Type B pancreatic cell (in vitro differentiated cells): Measurements from ENCODE around the gene RPE. TPM values are rescaled to one million over a fixed set of nuclear protein-coding genes. Genes with fewer than 3 reads are reported as not detected.

ENCODE experiments used
- DNase-seq: peaks from one replicate; pipeline ENCODE4 v3.0.0; 2021; ENCODE audit warnings: mixed read lengths; ENCODE audit not compliant: unreplicated experiment; ENCODE audit errors: extremely low spot score
- H3K27ac Mint-ChIP-seq: 2 replicates; pipeline ENCODE4 v1.8.0; 2021; ENCODE audit warnings: mild to moderate bottlenecking, mixed read lengths
- H3K27me3 Mint-ChIP-seq: 2 replicates; pipeline ENCODE4 v1.8.0; 2021; ENCODE audit warnings: mixed read lengths
- H3K36me3 Mint-ChIP-seq: 2 replicates; pipeline ENCODE4 v1.8.0; 2021; ENCODE audit warnings: mixed read lengths
- H3K4me1 Mint-ChIP-seq: one replicate; pipeline ENCODE4 v1.8.0; 2021; ENCODE audit warnings: mixed read lengths; ENCODE audit not compliant: unreplicated experiment
- H3K4me3 Mint-ChIP-seq: 2 replicates; pipeline ENCODE4 v1.8.0; 2021; ENCODE audit warnings: mild to moderate bottlenecking, mixed read lengths
- H3K9me3 Mint-ChIP-seq: 2 replicates; pipeline ENCODE4 v1.8.0; 2021; ENCODE audit warnings: mixed read lengths
- CTCF ChIP-seq: fragments of 200-600 bp; sonication (generic); conservative IDR thresholded peaks from 2 replicates; pipeline ENCODE4 v1.5.0; 2021; ENCODE audit warnings: antibody characterized with exemption, mild to moderate bottlenecking
- total RNA-seq: library from RNA; stranded (reverse); gene quantifications from 2 replicates; pipeline ENCODE4 v1.2.1, GENCODE V29; 2021; ENCODE audit warnings: low replicate concordance

RPE gene
- total RNA-seq, 1 donor from 2014 or later = 53.7 TPM

- Mint-ChIP-seq H3K27me3 (no peaks in the 10 kb centered on the region), H3K36me3 (no peaks in the 10 kb centered on the region)
These were observed 36.7 kb upstream of the RPE start for GRCh38 chr2:209965723-209966122.

GRCh38 chr2:209969692-209970091 lies 32.7 kb upstream of the RPE start:
- no peaks in the 10 kb centered on the region for H3K27me3 Mint-ChIP-seq

More at GRCh38 chr2:209965723-209966122, 36.7 kb upstream of the RPE start:
- DNase-seq = no peak
- no peak for TF ChIP-seq CTCF
- H3K9me3 Mint-ChIP-seq = no peaks in the 10 kb centered on the region
- no peak overlapping the region for H3K4me3 Mint-ChIP-seq
- peaks cover 10% of the 10 kb centered on the region for H3K4me1 Mint-ChIP-seq
- H3K27ac Mint-ChIP-seq = no peak overlapping the region

GRCh38 chr2:209970271-209970670 lies 32.2 kb upstream of the RPE start:
- no peak overlapping the region for H3K4me3 Mint-ChIP-seq
- H3K27me3 Mint-ChIP-seq = no peaks in the 10 kb centered on the region
- TF ChIP-seq CTCF = no peak
- no peak for DNase-seq
- H3K9me3 Mint-ChIP-seq = no peaks in the 10 kb centered on the region
- H3K36me3 Mint-ChIP-seq = no peaks in the 10 kb centered on the region
- H3K27ac Mint-ChIP-seq = no peak overlapping the region
- H3K4me1 Mint-ChIP-seq = no peaks in the 10 kb centered on the region

More at GRCh38 chr2:209969692-209970091, 32.7 kb upstream of the RPE start:
- H3K27ac Mint-ChIP-seq = no peak overlapping the region
- no peaks in the 10 kb centered on the region for H3K9me3 Mint-ChIP-seq
- no peak for DNase-seq
- no peaks in the 10 kb centered on the region for H3K4me1 Mint-ChIP-seq
- no peaks in the 10 kb centered on the region for H3K36me3 Mint-ChIP-seq
- no peak for TF ChIP-seq CTCF
- no peak overlapping the region for H3K4me3 Mint-ChIP-seq

DNA sequence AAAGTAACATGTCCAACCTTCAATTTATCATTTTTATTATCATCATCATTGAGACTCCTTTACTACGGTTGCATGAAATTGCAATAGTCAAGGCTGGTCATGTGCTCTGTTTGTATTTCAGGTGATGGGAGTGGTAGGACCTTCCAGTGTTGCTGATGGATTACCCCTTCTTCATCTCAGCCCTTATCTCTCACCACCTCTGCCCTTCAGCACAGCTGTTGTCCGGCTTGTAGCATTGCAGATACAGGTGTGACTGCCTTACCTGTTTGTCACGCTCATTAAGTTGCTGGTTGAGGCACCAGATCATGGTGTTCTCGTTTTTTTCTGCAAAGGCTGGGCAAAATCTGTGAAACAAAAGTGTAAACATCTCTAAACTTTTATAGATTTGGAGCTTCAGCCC lies 31.7 kb upstream of the RPE start:
- DNase-seq = no peak
- Mint-ChIP-seq H3K27ac (no peak overlapping the region), H3K27me3 (no peaks in the 10 kb centered on the region), H3K9me3 (no peaks in the 10 kb centered on the region), H3K4me3 (no peak overlapping the region), H3K4me1 (no peaks in the 10 kb centered on the region), H3K36me3 (no peaks in the 10 kb centered on the region)
- no peak for TF ChIP-seq CTCF

- Mint-ChIP-seq H3K9me3 (no peaks in the 10 kb centered on the region), H3K27ac (no peak overlapping the region), H3K4me1 (no peaks in the 10 kb centered on the region), H3K4me3 (no peak overlapping the region), H3K27me3 (no peaks in the 10 kb centered on the region), H3K36me3 (no peaks in the 10 kb centered on the region)
- TF ChIP-seq CTCF = no peak
- no peak for DNase-seq
These were observed 29.1 kb upstream of the RPE start for GRCh38 chr2:209973328-209973727.

GRCh38 chr2:209974576-209974975 lies 27.9 kb upstream of the RPE start:
- DNase-seq = no peak
- H3K36me3 Mint-ChIP-seq = no peaks in the 10 kb centered on the region

More at GRCh38 chr2:209974576-209974975, 27.9 kb upstream of the RPE start:
- no peak for TF ChIP-seq CTCF
- no peak overlapping the region for H3K4me3 Mint-ChIP-seq
- H3K9me3 Mint-ChIP-seq = no peaks in the 10 kb centered on the region
- no peak overlapping the region for H3K27ac Mint-ChIP-seq
- no peaks in the 10 kb centered on the region for H3K27me3 Mint-ChIP-seq
- H3K4me1 Mint-ChIP-seq = no peaks in the 10 kb centered on the region
